K562 (cell line): Measurements from ENCODE around the gene HOXA5. TPM values are rescaled to one million over a fixed set of nuclear protein-coding genes. Genes with fewer than 3 reads are reported as not detected.
A peak's percentile ranks its signal among the peaks of the same experiment; 100 is the strongest.

Source experiments
- ATAC-seq: fragments of 200-7000 bp; cut with Tn5 transposase; 3 replicates; pipeline ENCODE4 v1.9.1; 2020; ENCODE audit warnings: moderate library complexity
- BruUV-seq: library from RNA; stranded (reverse); fragments of 400-500 nt; replicated peaks from 2 replicates; lab custom pipeline; 2021; lab: Mats Ljungman, UMichigan
- CTCF ChIA-PET: fragments of 300-600 bp; formaldehyde crosslinking; extraction: SDS; loops from one replicate; lab custom pipeline; 2021; ENCODE audit warnings: low intra/inter-chr PET ratio; lab: Yijun Ruan, JAX
- POLR2A ChIA-PET: fragments of 300-600, 350-650 bp; sonication (Branson Sonifier 250); formaldehyde crosslinking; extraction: SDS; loops from one replicate; lab custom pipeline; 2021; ENCODE audit warnings: antibody characterized with exemption, inconsistent platforms; lab: Yijun Ruan, JAX
- DNase-seq, 4 experiments: peaks; one replicate each; pipeline versions ENCODE4 v3.0.0 to v3.0.0-alpha.2; 2011 to 2018; ENCODE audit warnings: low spot score in 3 of 4, mixed read lengths in 3 of 4; ENCODE audit errors: extremely low read depth in 1 of 4
- FAIRE-seq: peaks from 2 replicates; lab custom pipeline; 2011; peaks lifted over from hg19 to GRCh38; lab: Jason Lieb, UNC
- H2AFZ ChIP-seq: 2 replicates; pipeline ENCODE4 v1.6.0; 2011; ENCODE audit warnings: low read depth, low read length, control low read depth, inconsistent platforms
- H3K27ac ChIP-seq: fragments of 200-600 bp; 3 replicates; pipeline ENCODE4 v1.8.0; 2011; ENCODE audit warnings: low read depth, mild to moderate bottlenecking, control low read depth, inconsistent platforms, low read length, moderate library complexity, mixed read lengths; ENCODE audit errors: extremely low read depth
- H3K27me3 ChIP-seq, 2 experiments: fragments of 300-600 bp in 1 of 2; 2 replicates in 1 of 2; 3 replicates in 1 of 2; pipeline versions ENCODE4 v1.6.0 to v1.8.0; 2011; ENCODE audit warnings: inconsistent platforms in 2 of 2, low read length in 2 of 2, mild to moderate bottlenecking in 1 of 2, mixed read lengths in 1 of 2, moderate library complexity in 1 of 2; ENCODE audit not compliant: control insufficient read depth in 2 of 2, insufficient read depth in 2 of 2
- H3K36me3 ChIP-seq: fragments of 300-600 bp; 3 replicates; pipeline ENCODE4 v1.8.0; 2011; ENCODE audit warnings: mild to moderate bottlenecking, low read length, inconsistent platforms; ENCODE audit not compliant: control insufficient read depth, insufficient read depth
- H3K4me1 ChIP-seq, 2 experiments: fragments of 200-600 bp in 1 of 2; replicated peaks in 1 of 2; 2 replicates in 1 of 2; 3 replicates in 1 of 2; pipeline versions ENCODE4 v1.5.1 to v1.8.0; 2011; ENCODE audit warnings: inconsistent platforms in 2 of 2, low read length in 2 of 2, mild to moderate bottlenecking in 1 of 2, mixed read lengths in 1 of 2, moderate library complexity in 1 of 2; ENCODE audit not compliant: control insufficient read depth in 2 of 2, insufficient read depth in 2 of 2
- H3K4me2 ChIP-seq: 2 replicates; pipeline ENCODE4 v1.6.1; 2011; ENCODE audit warnings: low read length, control low read depth, inconsistent platforms, mixed read lengths; ENCODE audit not compliant: insufficient read depth
- H3K4me3 ChIP-seq: fragments of 200-600 bp; sonication (generic), shearing (Covaris generic); 2 replicates; pipeline ENCODE4 v1.5.1; 2016; ENCODE audit warnings: control low read depth, inconsistent platforms
- H3K79me2 ChIP-seq: fragments of 200-600 bp; 3 replicates; pipeline ENCODE4 v1.8.0; 2011; ENCODE audit warnings: low read length, inconsistent platforms; ENCODE audit not compliant: control insufficient read depth, insufficient read depth
- H3K9ac ChIP-seq, 2 experiments: 2 replicates each; pipeline versions ENCODE4 v1.6.0 to v1.6.1; 2011; ENCODE audit warnings: low read depth in 2 of 2, low read length in 2 of 2, control low read depth in 1 of 2, inconsistent platforms in 1 of 2, mild to moderate bottlenecking in 1 of 2, mixed read lengths in 1 of 2; ENCODE audit not compliant: insufficient read depth in 1 of 2
- H3K9me1 ChIP-seq: one replicate; pipeline ENCODE4 v1.6.0; 2011; ENCODE audit warnings: inconsistent platforms, mild to moderate bottlenecking, low read length, moderate library complexity; ENCODE audit not compliant: control insufficient read depth, insufficient read depth
- H3K9me3 ChIP-seq: replicated peaks from 2 replicates; pipeline ENCODE4 v1.5.1; 2011; ENCODE audit warnings: low read depth, low read length, inconsistent platforms; ENCODE audit not compliant: control insufficient read depth, insufficient read depth
- H4K20me1 ChIP-seq: replicated peaks from 2 replicates; pipeline ENCODE4 v1.6.1; 2011; ENCODE audit warnings: low read length, inconsistent platforms, mixed read lengths; ENCODE audit not compliant: control insufficient read depth, insufficient read depth
- CBX8 ChIP-seq: fragments of 200-600 bp; sonication (generic); IDR thresholded peaks from 2 replicates; pipeline ENCODE4 v1.6.1; 2012; ENCODE audit warnings: borderline replicate concordance, mixed run types, low read depth, mild to moderate bottlenecking, moderate library complexity, mixed read lengths, low read length, control low read depth, inconsistent platforms; ENCODE audit not compliant: poor library complexity, severe bottlenecking; ENCODE audit errors: extremely low read depth
- JUND ChIP-seq, 2 experiments: IDR thresholded peaks; 2 replicates in 1 of 2; 3 replicates in 1 of 2; pipeline ENCODE4 v1.6.1; 2011; ENCODE audit warnings: borderline replicate concordance in 2 of 2, low read depth in 2 of 2, low read length in 2 of 2, improper control_type of control experiment in 1 of 2, missing biosample characterization in 1 of 2, missing genetic modification characterization in 1 of 2, missing genetic modification reagents in 1 of 2
- TEAD4 ChIP-seq, 2 experiments: sonication (generic) in 1 of 2; formaldehyde crosslinking in 1 of 2; IDR thresholded peaks; 2 replicates each; pipeline versions ENCODE4 v1.6.1 to v1.8.0; 2012 to 2022; ENCODE audit warnings: borderline replicate concordance in 1 of 2, inconsistent platforms in 1 of 2, low read length in 1 of 2, mild to moderate bottlenecking in 1 of 2, missing genetic modification reagents in 1 of 2
- ZFX ChIP-seq: sonication (generic); formaldehyde crosslinking; IDR thresholded peaks from 2 replicates; pipeline ENCODE4 v1.8.0; 2022; ENCODE audit warnings: mild to moderate bottlenecking, missing genetic modification reagents, moderate library complexity
- ZNF79 ChIP-seq: fragments of 250-450 bp; sonication (Bioruptor Pico); IDR thresholded peaks from 2 replicates; pipeline ENCODE4 v1.4.0; 2020; ENCODE audit warnings: low read depth, mild to moderate bottlenecking, moderate library complexity
- WGBS: fragments of 100-300 bp; shearing (Covaris generic); methylation state at CpG from one replicate; pipeline ENCODE4 v1.1.6; 2016; ENCODE audit warnings: low coverage, mixed read lengths; ENCODE audit not compliant: insufficient coverage; ENCODE audit errors: missing lambda C conversion rate; 5-methylcytosine and 5-hydroxymethylcytosine counted together
- in situ Hi-C: fragments of 300-500 bp; cut with MboI; formaldehyde crosslinking; loops from 4 replicates; pipeline ENCODE4 v1.15.0; 2018; ENCODE audit warnings: inconsistent platforms, mixed read lengths
- intact Hi-C: fragments of 100-400 bp; cut with micrococcal nuclease; formaldehyde crosslinking; loops from 2 replicates; pipeline ENCODE4 v1.14.2; 2022
- polyA plus RNA-seq, 8 experiments: library from polyadenylated mRNA; depleted of rRNA in 4 of 8; stranded (reverse) in 5 of 8; unstranded in 3 of 8; fragments of >200 nt; fragmentation: Nextera tagmentation in 2 of 8; fragmentation: Illumina TruSeq in 1 of 8; extraction: Ambion mirVana in 2 of 8; extraction: Trizol in 1 of 8; gene quantifications; 2 replicates each; pipeline versions ENCODE4 v1.2.1 to v1.2.3, GENCODE V29; 2011 to 2014; ENCODE audit warnings: inconsistent platforms in 1 of 8, missing spikeins in 1 of 8
- total RNA-seq, 7 experiments: library from RNA; depleted of rRNA in 6 of 7; stranded (reverse); fragments of >200 nt in 6 of 7; fragmentation: Illumina TruSeq in 2 of 7; extraction: Trizol in 2 of 7; gene quantifications; 2 replicates each; pipeline versions ENCODE4 v1.2.1 to v1.2.3, GENCODE V29; 2011 to 2021; ENCODE audit warnings: low replicate concordance in 1 of 7
- TF ChIP-seq, protein P1 (sequence below): sonication (generic); formaldehyde crosslinking; IDR thresholded peaks from 2 replicates; pipeline ENCODE4 v1.8.0; 2023; ENCODE audit warnings: missing genetic modification reagents, mild to moderate bottlenecking, borderline replicate concordance

Gene HOXA5
- total and polyA plus RNA-seq, 9 of the 15 experiments (the other 6 are each of a cell fraction or from before 2014, with no cell fraction given) = 0.13 TPM; not detected in 8

DNA sequence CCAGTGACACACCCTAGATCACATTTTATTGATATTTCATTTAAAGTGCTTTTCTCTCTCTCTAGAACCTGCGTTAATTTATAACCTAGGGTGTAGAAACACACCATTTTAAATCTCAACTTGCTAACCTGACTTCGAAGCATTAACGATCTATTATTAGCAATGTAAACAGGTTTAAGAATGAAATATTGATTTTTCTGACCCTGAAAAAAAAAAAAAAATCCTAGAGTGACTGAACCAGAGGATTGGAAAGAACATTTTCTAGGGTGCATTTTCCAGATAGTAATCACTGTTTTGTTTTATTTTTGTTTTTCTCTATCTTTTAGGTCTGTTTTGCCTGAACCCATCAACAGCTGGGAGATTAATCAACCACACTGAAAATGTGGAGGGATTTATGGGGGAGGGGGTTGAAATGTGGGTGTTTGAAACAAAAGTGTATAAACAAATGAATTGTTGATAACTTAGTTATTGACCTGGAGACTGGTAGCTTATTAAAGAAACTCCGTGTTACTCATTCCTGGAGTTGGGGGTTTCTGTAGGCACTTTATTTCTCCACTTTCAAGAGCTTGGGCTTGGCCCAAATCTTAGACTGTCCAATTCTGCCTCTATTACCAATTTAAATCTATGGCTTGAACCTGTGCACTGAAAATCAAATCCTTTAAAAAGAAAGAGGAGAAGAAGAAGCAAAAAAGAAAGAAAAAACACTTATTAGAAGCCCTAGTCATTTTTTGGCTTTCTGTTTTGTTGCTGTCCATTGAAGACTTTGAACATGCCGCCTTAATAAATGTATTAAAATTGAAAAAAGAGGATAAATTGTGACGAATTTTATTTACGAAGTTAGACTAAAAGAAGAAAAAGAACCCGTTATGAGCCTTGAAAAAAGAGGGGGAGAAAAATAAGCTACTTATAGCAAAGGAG, 43.8 kb downstream of the HOXA5 start:
- Histone ChIP-seq H3K36me3 (no peaks in the 10 kb centered on the region), H3K4me3 (no peak overlapping the region), H3K9me1 (no peaks in the 10 kb centered on the region), H3K79me2 (no peaks in the 10 kb centered on the region), H4K20me1 (no peaks in the 10 kb centered on the region), H3K27me3 (peaks cover 65 to 82% of the 10 kb centered on the region in 2 experiments), H3K4me2 (no peak overlapping the region), H3K4me1 (peaks cover 0 to 17% of the 10 kb centered on the region in 2 experiments; a peak in 2 of 5 replicates), H3K9ac (no peak overlapping the region), H3K27ac (no peak overlapping the region), H2AFZ (no peak overlapping the region), H3K9me3 (no peaks in the 10 kb centered on the region)
- in situ Hi-C loops (no loop called here), intact Hi-C loops (no loop called here)
- POLR2A ChIA-PET = interaction anchor here (0.6 to 0.8 kb wide), 3 partner anchors 9 to 1177 kb away, joined by 3 read pairs; no protein-coding TSS in a partner anchor
- no peak for FAIRE-seq
- no peak for DNase-seq
- ATAC-seq = no peak
- TF ChIP-seq TEAD4 (IDR thresholded peaks at IDR 0.05; ENCODE audit: low read length) (no peak), TEAD4 (CRISPR knock-in tag; IDR thresholded peaks at IDR 0.05; ENCODE audit: borderline replicate concordance) (no peak), ZNF79 (no peak), JUND (IDR thresholded peaks at IDR 0.05; ENCODE audit: borderline replicate concordance, low read depth, low read length) (no peak), JUND (tag; IDR thresholded peaks at IDR 0.05; ENCODE audit: borderline replicate concordance, low read depth, low read length) (no peak), CBX8 (peak; percentile 33), ZFX (CRISPR knock-in tag) (no peak)
- TF ChIP-seq, protein P1, sequence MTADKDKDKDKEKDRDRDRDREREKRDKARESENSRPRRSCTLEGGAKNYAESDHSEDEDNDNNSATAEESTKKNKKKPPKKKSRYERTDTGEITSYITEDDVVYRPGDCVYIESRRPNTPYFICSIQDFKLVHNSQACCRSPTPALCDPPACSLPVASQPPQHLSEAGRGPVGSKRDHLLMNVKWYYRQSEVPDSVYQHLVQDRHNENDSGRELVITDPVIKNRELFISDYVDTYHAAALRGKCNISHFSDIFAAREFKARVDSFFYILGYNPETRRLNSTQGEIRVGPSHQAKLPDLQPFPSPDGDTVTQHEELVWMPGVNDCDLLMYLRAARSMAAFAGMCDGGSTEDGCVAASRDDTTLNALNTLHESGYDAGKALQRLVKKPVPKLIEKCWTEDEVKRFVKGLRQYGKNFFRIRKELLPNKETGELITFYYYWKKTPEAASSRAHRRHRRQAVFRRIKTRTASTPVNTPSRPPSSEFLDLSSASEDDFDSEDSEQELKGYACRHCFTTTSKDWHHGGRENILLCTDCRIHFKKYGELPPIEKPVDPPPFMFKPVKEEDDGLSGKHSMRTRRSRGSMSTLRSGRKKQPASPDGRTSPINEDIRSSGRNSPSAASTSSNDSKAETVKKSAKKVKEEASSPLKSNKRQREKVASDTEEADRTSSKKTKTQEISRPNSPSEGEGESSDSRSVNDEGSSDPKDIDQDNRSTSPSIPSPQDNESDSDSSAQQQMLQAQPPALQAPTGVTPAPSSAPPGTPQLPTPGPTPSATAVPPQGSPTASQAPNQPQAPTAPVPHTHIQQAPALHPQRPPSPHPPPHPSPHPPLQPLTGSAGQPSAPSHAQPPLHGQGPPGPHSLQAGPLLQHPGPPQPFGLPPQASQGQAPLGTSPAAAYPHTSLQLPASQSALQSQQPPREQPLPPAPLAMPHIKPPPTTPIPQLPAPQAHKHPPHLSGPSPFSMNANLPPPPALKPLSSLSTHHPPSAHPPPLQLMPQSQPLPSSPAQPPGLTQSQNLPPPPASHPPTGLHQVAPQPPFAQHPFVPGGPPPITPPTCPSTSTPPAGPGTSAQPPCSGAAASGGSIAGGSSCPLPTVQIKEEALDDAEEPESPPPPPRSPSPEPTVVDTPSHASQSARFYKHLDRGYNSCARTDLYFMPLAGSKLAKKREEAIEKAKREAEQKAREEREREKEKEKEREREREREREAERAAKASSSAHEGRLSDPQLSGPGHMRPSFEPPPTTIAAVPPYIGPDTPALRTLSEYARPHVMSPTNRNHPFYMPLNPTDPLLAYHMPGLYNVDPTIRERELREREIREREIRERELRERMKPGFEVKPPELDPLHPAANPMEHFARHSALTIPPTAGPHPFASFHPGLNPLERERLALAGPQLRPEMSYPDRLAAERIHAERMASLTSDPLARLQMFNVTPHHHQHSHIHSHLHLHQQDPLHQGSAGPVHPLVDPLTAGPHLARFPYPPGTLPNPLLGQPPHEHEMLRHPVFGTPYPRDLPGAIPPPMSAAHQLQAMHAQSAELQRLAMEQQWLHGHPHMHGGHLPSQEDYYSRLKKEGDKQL (CRISPR knock-in tag) = no peak
- CTCF ChIA-PET = no interaction called here
- no TSS peak for BruUV-seq
- 2% methylated on average over 8 of the region's 8 CpGs for WGBS
